IPS-15b (cell line): ENCODE measurements around the gene KIF11.
"Not testable (repeated sequence)": the region's sequence is repeated elsewhere in the genome, so short reads cannot be mapped to it uniquely, and the experiment has no call there.

Experiments
- H3K27me3 ChIP-seq: one replicate; pipeline ENCODE4 v1.6.1; 2013; ENCODE audit warnings: low read length; ENCODE audit not compliant: control insufficient read depth, insufficient read depth
- H3K36me3 ChIP-seq: one replicate; pipeline ENCODE4 v1.6.1; 2013; ENCODE audit warnings: low read length; ENCODE audit not compliant: control insufficient read depth, insufficient read depth
- H3K4me1 ChIP-seq: one replicate; pipeline ENCODE4 v1.6.1; 2013; ENCODE audit warnings: mild to moderate bottlenecking, low read length; ENCODE audit not compliant: control insufficient read depth, insufficient read depth
- H3K4me3 ChIP-seq: one replicate; pipeline ENCODE4 v1.5.1; 2013; ENCODE audit warnings: low read depth, low read length
- H3K9ac ChIP-seq: one replicate; pipeline ENCODE4 v1.6.1; 2013; ENCODE audit warnings: low read depth, mild to moderate bottlenecking, low read length
- H3K9me3 ChIP-seq: one replicate; pipeline ENCODE4 v1.6.1; 2013; ENCODE audit warnings: mild to moderate bottlenecking, low read length; ENCODE audit not compliant: control insufficient read depth, insufficient read depth

The KIF11 gene

DNA sequence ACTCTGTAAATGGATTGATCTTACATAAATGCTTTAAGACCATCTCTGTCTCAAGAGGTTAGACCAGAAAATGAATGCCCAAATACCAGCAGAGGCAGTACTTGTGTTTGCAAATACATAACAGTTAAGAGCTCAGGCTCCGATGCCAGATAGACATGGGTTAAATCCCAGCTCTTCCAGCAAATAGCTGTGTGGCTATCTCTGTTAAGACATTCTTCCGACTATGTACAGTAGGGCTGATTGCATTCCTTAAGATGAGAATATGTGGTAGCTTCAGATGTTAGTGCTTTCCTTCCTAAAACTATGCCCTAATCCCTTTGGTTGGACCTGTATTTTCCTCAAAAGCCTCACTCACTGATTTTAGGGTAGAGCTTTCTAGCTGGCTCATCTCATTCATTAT is 21.3 kb upstream of the KIF11 start:
- no peak overlapping the region for H3K9ac ChIP-seq
- no peak overlapping the region for H3K4me3 ChIP-seq
- no peaks in the 10 kb centered on the region for H3K9me3 ChIP-seq
- peaks cover 2% of the 10 kb centered on the region for H3K27me3 ChIP-seq
- H3K36me3 ChIP-seq: no peaks in the 10 kb centered on the region
- H3K4me1 ChIP-seq: no peaks in the 10 kb centered on the region

DNA sequence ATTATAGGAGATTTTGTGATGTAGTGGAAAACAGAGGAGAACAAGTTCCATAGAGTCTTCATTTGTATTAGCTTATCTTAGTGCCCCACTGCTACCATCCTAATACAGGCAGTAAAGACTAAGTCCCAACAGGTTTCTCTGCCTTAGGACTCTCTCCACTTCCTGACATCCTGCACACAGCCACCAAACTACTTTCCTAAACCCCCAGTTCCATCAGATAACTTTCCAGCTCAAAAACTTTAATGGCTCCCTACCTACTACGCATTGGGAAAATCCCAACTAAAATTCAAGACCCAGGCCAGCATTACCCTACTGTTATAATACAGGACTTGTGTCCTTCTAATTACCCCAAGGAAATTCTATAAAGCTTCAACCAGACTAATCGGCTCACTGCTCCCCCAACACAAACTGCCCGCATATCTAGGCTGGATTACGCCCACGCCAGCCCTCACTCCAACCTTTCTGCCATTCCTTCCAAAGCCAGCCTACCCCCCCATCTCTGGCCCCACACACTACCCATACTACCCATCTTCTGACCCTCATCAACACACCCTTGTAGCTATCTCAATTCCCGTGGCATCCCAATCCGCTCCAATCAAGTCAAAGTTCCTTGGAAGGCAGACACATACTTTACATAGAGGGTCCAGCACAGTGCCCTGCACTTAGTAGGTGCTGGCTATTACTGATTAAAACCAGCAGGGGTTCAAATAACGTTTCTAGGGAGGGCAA is 20.4 kb upstream of the KIF11 start:
- Histone ChIP-seq H3K9me3 (no peaks in the 10 kb centered on the region), H3K36me3 (no peaks in the 10 kb centered on the region), H3K4me1 (no peaks in the 10 kb centered on the region), H3K4me3 (peak overlapping the region; percentile 89), H3K9ac (peak overlapping the region; percentile 89), H3K27me3 (peaks cover 2% of the 10 kb centered on the region)

DNA sequence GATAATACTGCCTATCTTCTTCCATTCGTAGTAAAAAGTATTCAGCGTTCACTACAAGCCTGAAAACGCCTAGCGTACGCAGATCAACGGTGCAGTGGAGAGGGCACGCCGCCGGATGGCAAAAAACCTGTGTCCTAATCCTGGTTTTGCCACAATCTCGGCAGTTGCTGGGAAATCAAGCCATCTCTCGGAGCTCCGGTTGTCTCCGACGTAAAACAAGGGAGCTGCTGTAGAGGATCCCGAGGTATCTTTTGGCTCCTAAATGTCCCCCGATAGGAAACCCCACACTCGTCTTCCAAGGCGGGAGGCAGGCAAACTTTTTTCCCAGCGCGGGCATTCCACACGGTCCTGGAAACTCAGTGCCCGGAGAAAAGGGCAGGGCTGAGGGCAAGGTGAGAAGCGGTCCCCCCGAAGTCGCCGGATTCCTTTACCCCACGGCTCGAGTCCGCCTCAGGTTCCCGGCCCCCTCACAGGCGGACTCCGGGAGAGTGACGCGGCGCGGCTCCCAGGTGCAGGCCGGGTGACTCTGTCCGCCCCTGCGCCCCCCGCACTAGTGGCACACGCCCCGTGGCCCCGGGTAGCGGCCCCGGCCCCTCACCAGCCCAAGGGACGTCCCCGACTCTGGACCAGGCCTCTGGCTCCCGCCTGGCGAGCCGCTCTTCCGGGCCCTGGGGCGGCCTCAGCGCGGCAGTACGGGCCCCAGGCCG is 19.7 kb upstream of the KIF11 start:
- Histone ChIP-seq H3K4me3 (peak overlapping the region; percentile 89), H3K4me1 (no peaks in the 10 kb centered on the region), H3K9ac (peak overlapping the region; percentile 89), H3K36me3 (no peaks in the 10 kb centered on the region), H3K27me3 (peaks cover 2% of the 10 kb centered on the region), H3K9me3 (no peaks in the 10 kb centered on the region)

DNA sequence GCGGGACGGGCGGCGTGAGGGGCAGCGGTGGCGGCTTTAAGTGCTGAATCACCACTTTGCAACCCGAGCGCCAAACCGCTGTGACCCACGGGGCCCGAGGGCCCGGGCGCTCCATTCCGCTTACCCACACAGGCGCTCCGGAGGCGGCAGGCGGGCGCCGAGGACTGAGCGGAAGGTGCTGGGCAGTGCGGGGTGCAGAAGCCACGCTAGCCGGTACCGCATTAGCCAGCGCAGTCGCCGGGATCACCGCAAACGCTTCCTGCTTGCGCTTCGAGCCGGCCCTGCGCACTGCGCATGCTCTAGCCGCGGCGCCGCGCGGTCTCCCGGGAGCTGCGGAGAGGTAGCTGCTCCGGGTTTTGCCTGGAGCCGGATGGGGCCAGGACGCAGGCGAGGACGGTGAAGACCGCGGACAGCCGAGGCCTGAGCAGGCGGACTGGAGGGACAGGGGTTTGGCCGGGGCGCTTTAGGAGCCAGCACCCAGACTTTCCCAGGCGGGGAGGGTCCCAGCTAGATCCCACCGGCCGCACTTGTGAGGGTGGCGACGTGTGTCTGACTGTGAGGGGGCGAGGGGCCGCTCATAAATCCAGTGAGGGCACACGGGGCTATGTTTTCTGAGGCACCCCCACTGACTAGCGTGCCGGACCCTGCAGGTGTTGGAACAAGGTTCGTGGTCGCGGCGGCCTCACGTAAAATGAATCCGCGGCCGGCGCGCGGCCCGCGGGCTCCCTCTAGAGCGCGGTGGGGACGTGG is 19.0 kb upstream of the KIF11 start, which contains the start of gene IDE:
TSS of gene IDE (minus strand) at position 296 of the 750 bp plus-strand sequence. CDS start at position 222, 74 bp downstream.
- H3K27me3 ChIP-seq: peaks cover 2% of the 10 kb centered on the region
- H3K4me1 ChIP-seq: no peaks in the 10 kb centered on the region
- H3K9ac ChIP-seq: peak within 1 kb of the TSS; percentile 89
- no peaks in the 10 kb centered on the region for H3K36me3 ChIP-seq
- peak within 1 kb of the TSS; percentile 89 for H3K4me3 ChIP-seq
- H3K9me3 ChIP-seq: no peaks in the 10 kb centered on the region

DNA sequence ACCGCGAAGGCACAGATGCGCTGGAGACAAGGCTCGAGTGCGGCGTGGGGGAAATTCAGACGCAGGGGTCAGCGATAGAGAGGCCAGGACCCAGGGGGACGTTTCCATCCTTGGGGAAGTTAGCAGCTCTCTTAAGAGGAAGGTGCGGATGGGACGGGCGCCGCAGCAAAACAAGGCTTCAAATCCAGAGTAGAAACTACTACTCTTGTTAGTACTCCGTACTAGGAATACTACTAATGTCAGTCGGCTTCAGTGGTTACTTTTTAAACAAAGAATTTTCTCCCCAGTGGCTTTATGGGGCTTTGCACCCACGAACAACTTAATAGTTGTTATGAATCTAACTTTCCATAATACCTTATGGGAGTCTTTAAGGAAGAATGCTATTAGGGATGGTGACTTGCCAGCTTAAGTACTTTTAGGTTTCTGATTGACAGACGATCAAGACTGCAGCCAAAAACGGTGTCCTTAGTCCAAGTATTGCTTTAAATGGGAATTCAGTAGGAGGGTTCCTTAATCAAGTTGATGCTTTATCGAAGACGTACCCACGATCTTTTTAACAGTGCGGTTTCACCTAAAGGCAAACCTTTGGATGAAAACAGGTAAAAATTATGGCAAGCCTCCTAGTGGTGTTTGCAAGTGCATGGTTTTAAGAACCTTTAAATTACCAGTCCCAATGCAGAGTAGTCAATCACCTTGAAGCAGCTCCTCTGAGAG is 18.2 kb upstream of the KIF11 start:
- Histone ChIP-seq H3K27me3 (peaks cover 2% of the 10 kb centered on the region), H3K9ac (peak overlapping the region; percentile 89), H3K9me3 (no peaks in the 10 kb centered on the region), H3K36me3 (no peaks in the 10 kb centered on the region), H3K4me1 (no peaks in the 10 kb centered on the region), H3K4me3 (peak overlapping the region; percentile 89)

DNA sequence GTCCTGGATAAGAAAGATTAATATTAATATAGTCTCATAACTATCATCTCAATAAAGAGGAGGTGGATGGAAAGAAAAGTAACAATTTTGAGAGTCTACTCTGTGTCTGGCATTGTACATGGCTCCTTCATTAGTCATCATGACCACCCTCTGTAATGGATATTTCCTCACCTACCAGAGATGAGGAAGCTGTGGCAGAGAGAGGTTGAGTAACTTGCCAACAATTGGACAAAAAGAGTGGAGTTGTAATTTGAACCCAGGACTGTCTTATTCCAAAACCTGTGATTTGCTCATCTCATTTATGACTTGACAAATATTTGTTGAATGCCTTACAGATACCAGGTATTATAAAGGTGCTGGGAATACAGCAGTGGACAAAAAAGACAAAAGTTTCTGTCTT is 17.0 kb upstream of the KIF11 start:
- no peaks in the 10 kb centered on the region for H3K36me3 ChIP-seq
- no peak overlapping the region for H3K9ac ChIP-seq
- no peaks in the 10 kb centered on the region for H3K4me1 ChIP-seq
- H3K27me3 ChIP-seq: peaks cover 2% of the 10 kb centered on the region
- no peaks in the 10 kb centered on the region for H3K9me3 ChIP-seq
- no peak overlapping the region for H3K4me3 ChIP-seq

DNA sequence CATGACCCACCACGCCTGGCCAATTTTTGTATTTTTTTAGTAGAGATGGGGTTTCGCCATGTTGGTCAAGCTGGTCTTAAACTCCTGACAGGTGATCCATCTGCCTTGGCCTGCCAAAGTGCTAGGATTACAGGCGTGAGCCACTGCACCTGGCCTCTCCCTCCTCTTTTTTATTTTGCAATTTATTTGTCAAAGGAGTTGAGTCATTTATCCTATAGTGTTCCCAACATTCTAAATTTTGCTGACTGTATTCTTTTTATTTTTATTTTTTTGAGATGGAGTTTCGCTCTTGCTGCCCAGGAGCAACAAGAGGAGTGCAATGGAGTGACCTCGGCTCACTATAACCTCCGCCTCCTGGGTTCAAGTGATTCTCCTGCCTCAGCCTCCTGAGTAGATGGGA is 10.6 kb upstream of the KIF11 start:
- not testable (repeated sequence) for H3K9ac ChIP-seq, H3K4me3 ChIP-seq, H3K36me3 ChIP-seq, H3K27me3 ChIP-seq, H3K4me1 ChIP-seq, H3K9me3 ChIP-seq

DNA sequence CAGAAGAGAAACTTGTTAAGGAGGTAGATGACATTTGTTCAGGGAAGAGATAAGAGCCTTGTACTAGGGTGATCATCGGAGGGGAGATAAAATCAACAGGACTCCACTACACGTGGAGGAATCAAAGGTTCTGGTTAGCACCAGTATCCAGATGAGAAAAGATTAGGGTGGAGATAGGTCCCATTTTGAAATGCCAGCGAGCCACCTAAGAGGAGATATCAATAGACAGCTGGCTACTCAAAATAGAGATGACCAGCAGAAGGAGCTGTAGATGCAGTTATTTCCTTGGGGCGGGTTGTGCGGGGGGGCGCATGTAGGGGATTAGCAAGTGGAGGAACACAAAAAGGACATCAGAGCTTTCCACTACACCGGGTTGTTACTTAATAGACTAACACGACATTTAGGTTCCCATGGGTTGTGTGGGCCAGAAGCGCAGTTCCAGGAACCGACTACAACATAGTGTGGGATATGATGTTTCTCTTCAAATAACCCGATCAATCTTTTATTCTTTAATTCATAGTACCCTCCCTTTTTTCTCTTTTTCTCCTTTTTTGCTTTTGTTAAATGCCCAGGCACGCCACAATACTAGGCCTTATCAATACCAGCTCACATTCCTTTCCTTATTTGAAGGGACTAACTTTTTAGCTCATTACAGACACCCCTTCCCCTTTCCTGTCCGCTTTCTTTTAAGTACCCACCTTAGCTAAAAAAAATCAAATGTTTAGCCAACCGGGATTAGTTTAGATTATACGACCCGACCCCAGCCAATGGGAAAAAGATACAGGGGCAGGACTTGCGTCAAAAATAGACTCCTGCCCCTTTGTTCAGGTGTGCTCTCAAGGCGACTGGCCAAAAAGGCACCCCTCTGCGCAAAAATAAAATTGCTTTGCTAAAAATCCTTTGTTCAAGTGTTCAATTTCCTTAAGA is 2.0 kb upstream of the KIF11 start:
- no peaks in the 10 kb centered on the region for H3K4me1 ChIP-seq
- H3K27me3 ChIP-seq: no peaks in the 10 kb centered on the region
- H3K9ac ChIP-seq: peak overlapping the region; percentile 39
- no peaks in the 10 kb centered on the region for H3K9me3 ChIP-seq
- H3K36me3 ChIP-seq: no peaks in the 10 kb centered on the region
- peak overlapping the region; percentile 61 for H3K4me3 ChIP-seq

DNA sequence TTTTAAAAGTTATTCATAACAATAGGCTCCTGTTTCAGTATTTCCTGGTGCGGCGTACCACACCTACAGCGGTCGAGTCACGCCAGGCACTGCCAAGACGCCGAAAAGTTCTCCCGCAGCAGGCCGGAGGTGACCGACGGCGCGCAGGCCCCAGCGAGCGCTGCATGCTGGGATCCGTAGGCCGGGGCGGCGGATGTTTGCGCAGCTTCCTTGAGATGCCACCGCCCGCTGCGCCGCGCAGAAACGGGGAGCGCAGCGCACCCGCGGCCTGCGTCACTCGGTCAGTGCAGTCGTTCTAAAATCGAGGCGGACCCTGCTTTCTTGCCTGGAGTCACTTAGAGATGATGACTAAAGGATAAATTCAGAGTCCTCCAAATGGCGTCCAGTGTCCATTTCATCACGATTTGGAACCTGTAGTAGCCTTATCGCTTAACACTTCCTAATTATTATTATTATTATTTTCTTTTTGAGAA is 1.3 kb upstream of the KIF11 start:
- Histone ChIP-seq H3K9me3 (no peaks in the 10 kb centered on the region), H3K4me1 (no peaks in the 10 kb centered on the region), H3K9ac (peak overlapping the region; percentile 39), H3K36me3 (no peaks in the 10 kb centered on the region), H3K4me3 (peak overlapping the region; percentile 61), H3K27me3 (no peaks in the 10 kb centered on the region)

DNA sequence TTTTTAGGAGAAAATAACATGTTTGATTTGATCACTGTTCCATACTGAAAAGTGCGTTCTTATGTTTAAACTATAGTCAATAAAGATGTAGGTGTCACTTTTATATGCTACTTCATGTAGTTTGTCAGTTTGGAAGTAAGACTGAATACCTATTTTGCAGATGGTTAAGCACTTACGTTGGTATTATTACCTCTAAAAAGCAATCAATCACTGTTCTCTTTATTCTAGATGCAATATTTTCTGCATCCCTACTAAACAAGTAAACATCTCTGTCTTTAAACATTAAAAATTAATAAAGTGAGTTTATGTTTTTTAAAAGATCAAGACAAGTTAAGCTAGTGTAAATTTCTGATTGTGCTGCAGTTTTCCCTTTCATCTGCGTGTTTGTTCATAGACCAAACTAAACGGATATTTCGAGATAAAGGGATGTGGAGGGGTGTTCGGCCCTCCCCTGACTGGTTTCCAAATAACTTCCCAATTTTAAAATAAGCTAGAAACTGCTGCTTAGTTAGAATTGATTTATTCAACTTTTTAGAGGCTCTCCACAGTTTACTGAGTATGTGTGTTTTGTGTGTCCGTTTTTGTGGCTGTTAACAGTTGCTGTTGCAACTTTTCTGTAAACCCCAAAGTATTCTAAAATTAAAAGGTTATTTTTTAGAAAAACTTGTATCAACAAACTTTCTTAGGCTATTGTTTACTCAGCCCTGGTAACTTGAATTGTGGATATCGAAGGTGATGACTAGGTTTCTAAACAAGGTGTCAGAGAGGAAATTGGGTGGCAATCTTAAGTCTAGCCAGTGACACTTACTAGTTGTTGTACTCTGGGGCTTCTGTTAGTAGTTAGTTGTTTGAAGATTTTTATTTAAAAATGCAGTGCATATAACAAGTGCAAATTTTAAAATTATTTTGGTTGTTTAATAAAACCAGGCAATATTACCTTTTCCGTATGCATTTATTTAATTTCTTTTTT is 974 bp downstream of the KIF11 start:
- Histone ChIP-seq H3K27me3 (no peaks in the 10 kb centered on the region), H3K4me3 (peak overlapping the region; percentile 61), H3K36me3 (no peaks in the 10 kb centered on the region), H3K9ac (peak overlapping the region; percentile 5), H3K9me3 (no peaks in the 10 kb centered on the region), H3K4me1 (no peaks in the 10 kb centered on the region)
